HG03439 (cell line): ENCODE data around the gene OARD1.
A peak's percentile ranks its signal among the peaks of the same experiment; 100 is the strongest.
"Not testable (repeated sequence)": the region's sequence is repeated elsewhere in the genome, so short reads cannot be mapped to it uniquely, and the experiment has no call there.

ENCODE experiments used
- ATAC-seq: cut with Tn5 transposase; IDR thresholded peaks from one replicate; pipeline ENCODE4 v1.9.1; 2021; ENCODE audit warnings: mild to moderate bottlenecking, moderate library complexity; ENCODE audit not compliant: unreplicated experiment

Gene OARD1

DNA sequence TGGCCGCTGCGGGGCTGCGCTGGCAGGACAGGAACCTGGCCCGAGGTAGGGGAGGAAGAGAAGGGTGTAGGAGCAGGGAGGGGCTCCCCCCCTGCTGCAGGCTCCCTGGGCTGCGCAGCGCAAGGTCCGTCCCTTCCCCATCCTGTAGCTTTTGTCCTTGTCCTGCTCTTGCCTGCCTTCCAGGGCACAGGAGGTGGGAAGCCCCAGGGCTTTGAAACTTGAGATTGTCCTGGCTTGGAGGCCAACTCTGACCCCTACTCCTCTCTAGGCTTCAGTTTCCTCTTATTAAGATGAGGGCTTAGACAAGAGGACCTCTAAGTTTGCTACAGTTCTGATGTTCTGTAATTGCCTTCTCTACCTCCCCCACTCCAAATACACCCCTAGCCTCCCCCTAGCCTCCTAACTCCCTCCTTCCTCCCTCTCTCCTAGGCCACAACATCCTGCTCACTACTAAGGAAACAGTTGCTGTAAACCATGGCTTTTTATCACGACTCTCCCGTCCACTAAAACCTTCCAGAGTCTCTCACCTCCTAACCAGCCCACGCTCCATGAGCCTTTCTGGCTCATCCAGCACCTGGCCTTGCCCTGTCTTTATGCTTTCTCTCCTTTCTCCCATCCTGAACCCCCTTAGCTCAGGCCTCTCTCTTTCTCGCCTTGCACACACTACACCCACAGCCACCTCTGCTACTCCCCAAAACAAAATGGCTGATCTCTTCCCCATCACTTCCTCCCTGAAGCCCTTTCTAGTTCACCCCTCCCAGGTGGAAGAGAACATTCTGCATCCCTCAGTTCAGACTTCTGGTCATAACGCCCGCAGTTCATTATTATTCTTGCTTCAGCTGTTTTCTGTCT lies 43.4 kb downstream of the OARD1 start:
- no peak for ATAC-seq

- peak; percentile 72 for ATAC-seq
Observed at GRCh38 chr6:41027799-41028560, 44.2 kb downstream of the OARD1 start.

DNA sequence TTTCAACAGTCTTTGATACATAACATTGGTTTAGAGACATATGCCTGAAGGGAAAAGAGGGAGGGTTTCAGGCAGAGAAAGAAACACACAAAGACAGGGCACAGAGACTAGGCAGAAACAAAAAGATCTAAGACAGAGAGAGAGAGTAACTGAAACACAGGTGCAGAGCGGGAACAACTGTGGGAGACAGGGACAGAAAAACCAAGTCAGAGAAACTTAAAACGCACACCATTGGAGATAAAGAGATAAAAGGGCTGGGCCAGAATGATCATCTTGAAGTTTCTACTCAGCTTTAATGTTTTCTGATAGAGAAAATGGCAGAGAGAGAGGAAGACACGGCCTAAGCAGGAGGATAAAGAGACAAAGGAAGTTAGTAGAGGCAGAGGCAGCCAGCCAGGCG lies 44.9 kb downstream of the OARD1 start:
- ATAC-seq: no peak

DNA sequence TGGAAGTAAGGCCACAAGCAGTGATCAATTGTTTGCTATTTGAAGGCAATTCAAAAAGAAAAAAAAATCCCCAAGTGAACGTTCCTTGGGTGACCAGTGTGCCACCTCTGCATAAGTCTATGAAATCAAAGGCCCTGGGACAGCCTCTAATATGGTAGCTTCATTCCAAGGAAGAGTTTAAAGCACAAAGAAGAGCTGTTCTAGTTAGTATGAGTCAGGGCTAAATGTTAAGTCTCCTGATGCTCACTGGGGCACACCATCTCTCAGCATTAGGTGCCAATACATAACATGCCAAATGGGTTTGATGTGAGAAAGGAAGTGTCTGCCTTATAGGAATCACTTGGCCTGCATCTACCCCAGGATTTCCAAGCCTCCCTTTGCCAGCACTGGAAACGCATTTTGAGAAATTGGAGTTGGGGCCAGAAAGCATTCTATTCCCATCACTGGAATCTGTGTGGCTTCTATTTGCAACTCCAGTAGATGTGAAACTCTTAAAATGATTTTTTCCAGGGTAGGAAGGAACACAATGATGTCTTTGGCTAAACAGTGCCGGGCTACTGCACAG lies 46.1 kb downstream of the OARD1 start:
- no peak for ATAC-seq

DNA sequence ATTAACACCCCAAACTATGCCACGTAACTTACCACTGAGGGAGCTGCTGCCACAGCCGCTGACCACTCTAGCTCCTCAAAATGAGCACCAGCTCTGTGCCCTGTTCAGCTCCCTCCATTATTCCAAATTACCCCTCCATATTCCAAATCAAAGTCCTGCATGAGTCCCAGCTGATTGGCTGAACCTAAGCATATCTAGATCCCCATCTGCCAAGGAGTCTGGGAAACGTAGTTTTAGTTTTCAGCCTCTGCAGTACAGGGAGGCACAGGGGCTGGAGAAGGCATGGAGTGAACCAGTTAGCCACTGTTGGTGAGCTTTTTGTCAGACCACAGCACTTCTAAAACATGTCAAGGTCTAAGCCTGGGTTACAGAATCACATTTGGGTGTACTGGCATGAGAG lies 49.0 kb downstream of the OARD1 start:
- no peak for ATAC-seq

DNA sequence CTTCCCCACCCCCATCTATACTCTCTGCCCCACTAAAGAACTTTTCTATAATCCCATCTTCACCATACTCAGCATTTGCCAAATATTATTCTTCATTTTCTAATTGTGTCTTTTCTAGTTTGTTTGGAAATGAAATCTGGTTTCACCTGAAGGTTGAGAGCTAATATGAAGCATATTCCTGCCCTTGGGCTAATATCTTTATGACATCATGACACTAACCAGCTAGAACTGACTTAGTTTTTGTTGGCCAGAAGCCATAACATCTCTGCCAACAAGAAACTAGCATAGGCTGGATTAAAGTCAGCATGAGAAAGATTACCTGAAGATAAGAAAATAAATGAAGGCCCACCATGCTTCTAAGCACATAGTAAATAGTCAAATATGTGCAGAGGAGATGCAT lies 49.9 kb downstream of the OARD1 start:
- no peak for ATAC-seq

DNA sequence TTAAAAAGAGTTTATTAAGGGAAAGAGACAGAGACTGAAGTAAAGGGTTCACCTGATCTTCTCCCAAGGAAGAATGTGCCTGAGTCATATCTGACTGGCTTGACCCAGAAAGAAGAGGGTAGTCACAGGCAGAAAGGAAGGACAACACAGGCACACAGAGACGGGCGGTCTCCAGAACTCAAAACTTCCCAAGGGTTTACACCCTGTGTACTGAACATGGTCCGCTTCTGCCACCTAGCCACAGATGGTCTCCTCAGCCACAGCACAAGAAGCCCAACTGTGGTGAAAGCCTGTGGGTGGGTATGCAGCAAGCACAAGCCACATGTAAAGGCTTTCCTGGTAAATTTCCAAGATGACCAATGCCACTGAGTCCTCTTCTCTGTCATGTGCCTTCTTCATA lies 50.3 kb downstream of the OARD1 start:
- ATAC-seq: no peak

DNA sequence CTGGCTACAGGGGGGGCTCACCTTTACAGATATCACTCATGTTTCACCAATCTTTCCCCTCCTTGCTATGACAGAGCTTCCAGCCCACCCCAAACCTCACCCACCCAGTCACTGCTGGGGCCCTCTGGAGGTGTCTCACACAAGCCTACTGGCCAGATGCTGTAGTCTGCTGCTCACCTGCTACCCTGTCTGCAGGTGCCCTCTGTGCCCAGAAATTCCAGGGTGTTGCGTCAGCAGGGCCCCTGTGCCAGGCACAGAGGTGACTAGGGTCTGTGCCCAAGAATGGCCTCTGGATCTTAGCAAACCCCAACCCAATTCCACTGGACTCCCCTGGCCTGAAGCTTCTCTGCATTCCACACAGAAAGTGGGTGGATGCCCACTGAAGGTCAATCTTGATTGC lies 54.5 kb downstream of the OARD1 start:
- no peak for ATAC-seq

DNA sequence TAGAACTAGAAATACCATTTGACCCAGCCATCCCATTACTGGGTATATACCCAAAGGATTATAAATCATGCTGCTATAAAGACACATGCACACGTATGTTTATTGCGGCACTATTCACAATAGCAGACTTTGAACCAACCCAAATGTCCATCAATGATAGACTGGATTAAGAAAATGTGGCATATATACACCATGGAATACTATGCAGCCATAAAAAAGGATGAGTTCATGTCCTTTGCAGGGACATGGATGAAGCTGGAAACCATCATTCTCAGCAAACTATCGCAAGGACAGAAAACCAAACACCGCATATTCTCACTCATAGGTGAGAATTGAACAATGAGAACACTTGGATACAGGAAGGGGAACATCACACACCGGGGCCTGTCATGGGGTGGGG lies 56.3 kb downstream of the OARD1 start:
- not testable (repeated sequence) for ATAC-seq

DNA sequence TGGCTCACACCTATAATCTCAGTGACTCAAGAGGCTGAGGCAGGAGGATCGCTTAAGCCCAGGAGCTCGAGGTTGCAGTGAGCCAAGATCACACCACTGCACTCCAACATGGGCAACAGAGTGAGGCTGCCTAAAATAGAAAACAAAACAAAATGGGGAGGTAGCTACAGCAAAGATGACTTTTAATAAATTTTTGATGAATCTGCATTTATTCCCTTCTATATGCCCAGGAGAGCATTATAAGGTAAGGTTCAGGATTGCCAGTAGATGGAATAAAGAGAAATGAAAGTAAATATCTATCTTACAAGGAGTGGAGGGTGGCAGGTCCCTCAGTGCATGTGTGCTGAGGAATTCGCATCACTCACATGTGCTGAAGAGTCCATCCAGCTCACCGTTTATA lies 57.4 kb downstream of the OARD1 start:
- no peak for ATAC-seq
